Effector memory CD4-positive, alpha-beta T cell (primary cell): ENCODE data around the gene PLLP.

ENCODE experiments used
- DNase-seq, 3 donors: peaks; one replicate each; pipeline ENCODE4 v3.0.0-alpha.2; 2020
- H3K27ac ChIP-seq: 2 replicates; pipeline ENCODE4 v1.7.0; 2013; ENCODE audit warnings: mild to moderate bottlenecking, low read length, moderate library complexity; ENCODE audit not compliant: insufficient read depth, poor library complexity, severe bottlenecking
- H3K27me3 ChIP-seq: replicated peaks from 2 replicates; pipeline ENCODE4 v1.7.0; 2013; ENCODE audit warnings: mild to moderate bottlenecking, low read length; ENCODE audit not compliant: insufficient read depth, control insufficient read depth, poor library complexity, severe bottlenecking
- H3K36me3 ChIP-seq: 2 replicates; pipeline ENCODE4 v1.7.0; 2013; ENCODE audit warnings: mild to moderate bottlenecking, low read length, moderate library complexity; ENCODE audit not compliant: control insufficient read depth, insufficient read depth
- H3K4me1 ChIP-seq: 2 replicates; pipeline ENCODE4 v1.7.0; 2013; ENCODE audit warnings: low read length, mild to moderate bottlenecking; ENCODE audit not compliant: control insufficient read depth, insufficient read depth, poor library complexity, severe bottlenecking
- H3K4me3 ChIP-seq: 2 replicates; pipeline ENCODE4 v1.7.0; 2013; ENCODE audit warnings: low read length, low read depth, mild to moderate bottlenecking; ENCODE audit not compliant: insufficient read depth, poor library complexity, severe bottlenecking
- H3K9me3 ChIP-seq: 2 replicates; pipeline ENCODE4 v1.7.0; 2013; ENCODE audit warnings: mild to moderate bottlenecking, low read length, moderate library complexity; ENCODE audit not compliant: control insufficient read depth

Gene PLLP

GRCh38 chr16:57264950-57265371 lies 19.5 kb downstream of the PLLP start:
- DNase-seq: no peak
- Histone ChIP-seq H3K4me1 (peaks cover 23% of the 10 kb centered on the region), H3K27ac (peak overlapping the region; percentile 8), H3K9me3 (no peaks in the 10 kb centered on the region), H3K27me3 (no peaks in the 10 kb centered on the region), H3K4me3 (no peak overlapping the region), H3K36me3 (no peaks in the 10 kb centered on the region)

- Histone ChIP-seq H3K27me3 (no peaks in the 10 kb centered on the region), H3K27ac (no peak overlapping the region), H3K9me3 (no peaks in the 10 kb centered on the region), H3K4me3 (no peak overlapping the region), H3K36me3 (no peaks in the 10 kb centered on the region), H3K4me1 (peaks cover 23% of the 10 kb centered on the region)
- DNase-seq: no peak
Measured at GRCh38 chr16:57264381-57264780, 20.1 kb downstream of the PLLP start.

GRCh38 chr16:57263541-57264351 lies 20.7 kb downstream of the PLLP start:
- no peaks in the 10 kb centered on the region for H3K27me3 ChIP-seq
- no peaks in the 10 kb centered on the region for H3K36me3 ChIP-seq
- DNase-seq: no peak
- H3K9me3 ChIP-seq: no peaks in the 10 kb centered on the region
- peaks cover 23% of the 10 kb centered on the region for H3K4me1 ChIP-seq
- H3K4me3 ChIP-seq: no peak overlapping the region
- H3K27ac ChIP-seq: no peak overlapping the region

GRCh38 chr16:57262841-57263540 lies 21.5 kb downstream of the PLLP start:
- DNase-seq: no peak
- Histone ChIP-seq H3K9me3 (no peaks in the 10 kb centered on the region), H3K4me1 (peaks cover 20% of the 10 kb centered on the region), H3K4me3 (no peak overlapping the region), H3K27me3 (no peaks in the 10 kb centered on the region), H3K27ac (no peak overlapping the region), H3K36me3 (no peaks in the 10 kb centered on the region)

- DNase-seq: no peak
- peaks cover 4% of the 10 kb centered on the region for H3K36me3 ChIP-seq
- no peaks in the 10 kb centered on the region for H3K9me3 ChIP-seq
- H3K27ac ChIP-seq: no peak overlapping the region
- no peaks in the 10 kb centered on the region for H3K27me3 ChIP-seq
- H3K4me3 ChIP-seq: no peak overlapping the region
- peaks cover 15% of the 10 kb centered on the region for H3K4me1 ChIP-seq
Measured at GRCh38 chr16:57261806-57262205, 22.7 kb downstream of the PLLP start.

GRCh38 chr16:57260294-57260929 lies 24.1 kb downstream of the PLLP start:
- peaks cover 8% of the 10 kb centered on the region for H3K36me3 ChIP-seq
- no peaks in the 10 kb centered on the region for H3K9me3 ChIP-seq
- peaks cover 3% of the 10 kb centered on the region for H3K4me1 ChIP-seq
- H3K27me3 ChIP-seq: no peaks in the 10 kb centered on the region
- H3K27ac ChIP-seq: no peak overlapping the region
- no peak overlapping the region for H3K4me3 ChIP-seq
- DNase-seq: peak in 1 of 3 donors; percentile 15

GRCh38 chr16:57258910-57259475 lies 25.5 kb downstream of the PLLP start:
- H3K27ac ChIP-seq: no peak overlapping the region
- DNase-seq: no peak
- peaks cover 3% of the 10 kb centered on the region for H3K4me1 ChIP-seq
- peaks cover 9% of the 10 kb centered on the region for H3K36me3 ChIP-seq
- no peak overlapping the region for H3K4me3 ChIP-seq
- no peaks in the 10 kb centered on the region for H3K9me3 ChIP-seq
- H3K27me3 ChIP-seq: no peaks in the 10 kb centered on the region

GRCh38 chr16:57258226-57258909 lies 26.1 kb downstream of the PLLP start:
- H3K36me3 ChIP-seq: peaks cover 14% of the 10 kb centered on the region
- no peak for DNase-seq
- H3K9me3 ChIP-seq: no peaks in the 10 kb centered on the region
- H3K4me1 ChIP-seq: peaks cover 3% of the 10 kb centered on the region
- no peak overlapping the region for H3K27ac ChIP-seq
- no peak overlapping the region for H3K4me3 ChIP-seq
- H3K27me3 ChIP-seq: no peaks in the 10 kb centered on the region

GRCh38 chr16:57257455-57258070 lies 26.9 kb downstream of the PLLP start:
- Histone ChIP-seq H3K27ac (no peak overlapping the region), H3K27me3 (no peaks in the 10 kb centered on the region), H3K4me1 (peaks cover 3% of the 10 kb centered on the region), H3K4me3 (no peak overlapping the region), H3K9me3 (no peaks in the 10 kb centered on the region), H3K36me3 (peaks cover 14% of the 10 kb centered on the region)
- DNase-seq: no peak
